ENCODE results near the gene LAMB3.
"Not testable (repeated sequence)": the region's sequence is repeated elsewhere in the genome, so short reads cannot be mapped to it uniquely, and the experiment has no call there.

Gene LAMB3

GRCh38 chr1:209652121-209652735, at the start of gene LAMB3:
Gene LAMB3, minus strand, starts transcription at chr1:209652425. Its CDS starts 1,481 bp downstream, at chr1:209650944.
- DNase-seq (ENCODE audit: low read depth): no peak

- not testable (repeated sequence) for DNase-seq (ENCODE audit: low read depth)
Observed at GRCh38 chr1:209700686-209701085, 48.5 kb upstream of the LAMB3 start.

- DNase-seq (ENCODE audit: low read depth): no peak
Observed at GRCh38 chr1:209697126-209697525, 44.9 kb upstream of the LAMB3 start.

- no peak for DNase-seq (ENCODE audit: low read depth)
Observed at GRCh38 chr1:209696673-209697072, 44.4 kb upstream of the LAMB3 start.

- peak; percentile 91 for DNase-seq (ENCODE audit: low read depth)
Observed at GRCh38 chr1:209692745-209693504, 40.7 kb upstream of the LAMB3 start.

GRCh38 chr1:209692296-209692695, 40.1 kb upstream of the LAMB3 start:
- peak; percentile 38 for DNase-seq (ENCODE audit: low read depth)

- no peak for DNase-seq (ENCODE audit: low read depth)
Observed at GRCh38 chr1:209691237-209691636, 39.0 kb upstream of the LAMB3 start.

GRCh38 chr1:209689477-209689876, 37.3 kb upstream of the LAMB3 start:
- peak; percentile 41 for DNase-seq (ENCODE audit: low read depth)

GRCh38 chr1:209688746-209689234, 36.6 kb upstream of the LAMB3 start:
- peak; percentile 80 for DNase-seq (ENCODE audit: low read depth)

GRCh38 chr1:209686322-209686721, 34.1 kb upstream of the LAMB3 start:
- no peak for DNase-seq (ENCODE audit: low read depth)

GRCh38 chr1:209685821-209686220, 33.6 kb upstream of the LAMB3 start:
- DNase-seq (ENCODE audit: low read depth): no peak

- DNase-seq (ENCODE audit: low read depth): peak; percentile 18
Observed at GRCh38 chr1:209678981-209679539, 26.8 kb upstream of the LAMB3 start.

- DNase-seq (ENCODE audit: low read depth): peak; percentile 62
Observed at GRCh38 chr1:209675565-209676154, 23.4 kb upstream of the LAMB3 start.

GRCh38 chr1:209674957-209675564, 22.8 kb upstream of the LAMB3 start, which contains the start of gene G0S2:
Gene G0S2, plus strand, starts transcription at chr1:209675412. Its CDS starts 273 bp downstream, at chr1:209675685.
- DNase-seq (ENCODE audit: low read depth): peak; percentile 89

GRCh38 chr1:209673631-209674417, 21.6 kb upstream of the LAMB3 start:
- peak; percentile 57 for DNase-seq (ENCODE audit: low read depth)

GRCh38 chr1:209672705-209673630, 20.7 kb upstream of the LAMB3 start:
- DNase-seq (ENCODE audit: low read depth): peak; percentile 87

- no peak for DNase-seq (ENCODE audit: low read depth)
Observed at GRCh38 chr1:209670441-209671082, 18.3 kb upstream of the LAMB3 start.

- peak; percentile 53 for DNase-seq (ENCODE audit: low read depth)
Observed at GRCh38 chr1:209667708-209668107, 15.5 kb upstream of the LAMB3 start.

- no peak for DNase-seq (ENCODE audit: low read depth)
Observed at GRCh38 chr1:209667103-209667502, 14.9 kb upstream of the LAMB3 start.

- DNase-seq (ENCODE audit: low read depth): peak; percentile 59
Observed at GRCh38 chr1:209662879-209663327, 10.7 kb upstream of the LAMB3 start.
